ENCODE measurements around the gene WDR76.

The WDR76 gene

DNA sequence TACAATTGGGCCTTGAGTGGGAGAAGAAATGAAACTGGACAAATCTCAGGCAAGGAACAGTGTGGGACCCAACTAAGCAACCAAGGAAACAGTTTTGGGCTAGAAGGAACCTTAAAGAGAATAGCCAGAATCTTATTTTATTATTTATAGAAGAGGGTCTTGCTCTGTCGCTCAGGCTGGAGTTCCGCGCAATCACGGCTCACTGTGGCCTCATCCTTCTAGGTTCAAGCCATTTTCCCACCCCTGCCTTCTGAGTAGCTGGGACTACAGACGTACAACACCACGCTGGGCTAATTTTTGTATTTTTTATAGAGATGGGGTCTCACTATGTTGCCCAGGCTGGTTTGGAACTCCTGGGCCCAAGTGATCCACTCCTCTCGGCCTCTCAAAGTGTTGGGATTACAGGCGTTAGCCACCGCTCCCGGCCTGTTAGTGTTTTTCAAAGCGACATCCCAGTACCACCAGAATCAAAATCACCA is 734 bp upstream of the WDR76 start:
- TF ChIP-seq CREB1 (IDR thresholded peaks at IDR 0.05; ENCODE audit: low read depth) (no peak), TAF1 (IDR thresholded peaks at IDR 0.05; ENCODE audit: low read depth) (no peak), YY1 (IDR thresholded peaks at IDR 0.05; ENCODE audit: low read depth) (no peak), EGR1 (IDR thresholded peaks at IDR 0.05) (no peak), TEAD4 (IDR thresholded peaks at IDR 0.05) (no peak)
- TF ChIP-seq, protein P1, sequence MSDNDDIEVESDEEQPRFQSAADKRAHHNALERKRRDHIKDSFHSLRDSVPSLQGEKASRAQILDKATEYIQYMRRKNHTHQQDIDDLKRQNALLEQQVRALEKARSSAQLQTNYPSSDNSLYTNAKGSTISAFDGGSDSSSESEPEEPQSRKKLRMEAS (IDR thresholded peaks at IDR 0.05): no peak
- TF ChIP-seq, protein P2, sequence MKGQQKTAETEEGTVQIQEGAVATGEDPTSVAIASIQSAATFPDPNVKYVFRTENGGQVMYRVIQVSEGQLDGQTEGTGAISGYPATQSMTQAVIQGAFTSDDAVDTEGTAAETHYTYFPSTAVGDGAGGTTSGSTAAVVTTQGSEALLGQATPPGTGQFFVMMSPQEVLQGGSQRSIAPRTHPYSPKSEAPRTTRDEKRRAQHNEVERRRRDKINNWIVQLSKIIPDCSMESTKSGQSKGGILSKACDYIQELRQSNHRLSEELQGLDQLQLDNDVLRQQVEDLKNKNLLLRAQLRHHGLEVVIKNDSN (IDR thresholded peaks at IDR 0.05): no peak
- TF ChIP-seq, protein P3, sequence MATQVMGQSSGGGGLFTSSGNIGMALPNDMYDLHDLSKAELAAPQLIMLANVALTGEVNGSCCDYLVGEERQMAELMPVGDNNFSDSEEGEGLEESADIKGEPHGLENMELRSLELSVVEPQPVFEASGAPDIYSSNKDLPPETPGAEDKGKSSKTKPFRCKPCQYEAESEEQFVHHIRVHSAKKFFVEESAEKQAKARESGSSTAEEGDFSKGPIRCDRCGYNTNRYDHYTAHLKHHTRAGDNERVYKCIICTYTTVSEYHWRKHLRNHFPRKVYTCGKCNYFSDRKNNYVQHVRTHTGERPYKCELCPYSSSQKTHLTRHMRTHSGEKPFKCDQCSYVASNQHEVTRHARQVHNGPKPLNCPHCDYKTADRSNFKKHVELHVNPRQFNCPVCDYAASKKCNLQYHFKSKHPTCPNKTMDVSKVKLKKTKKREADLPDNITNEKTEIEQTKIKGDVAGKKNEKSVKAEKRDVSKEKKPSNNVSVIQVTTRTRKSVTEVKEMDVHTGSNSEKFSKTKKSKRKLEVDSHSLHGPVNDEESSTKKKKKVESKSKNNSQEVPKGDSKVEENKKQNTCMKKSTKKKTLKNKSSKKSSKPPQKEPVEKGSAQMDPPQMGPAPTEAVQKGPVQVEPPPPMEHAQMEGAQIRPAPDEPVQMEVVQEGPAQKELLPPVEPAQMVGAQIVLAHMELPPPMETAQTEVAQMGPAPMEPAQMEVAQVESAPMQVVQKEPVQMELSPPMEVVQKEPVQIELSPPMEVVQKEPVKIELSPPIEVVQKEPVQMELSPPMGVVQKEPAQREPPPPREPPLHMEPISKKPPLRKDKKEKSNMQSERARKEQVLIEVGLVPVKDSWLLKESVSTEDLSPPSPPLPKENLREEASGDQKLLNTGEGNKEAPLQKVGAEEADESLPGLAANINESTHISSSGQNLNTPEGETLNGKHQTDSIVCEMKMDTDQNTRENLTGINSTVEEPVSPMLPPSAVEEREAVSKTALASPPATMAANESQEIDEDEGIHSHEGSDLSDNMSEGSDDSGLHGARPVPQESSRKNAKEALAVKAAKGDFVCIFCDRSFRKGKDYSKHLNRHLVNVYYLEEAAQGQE (IDR thresholded peaks at IDR 0.05; ENCODE audit: low read depth): no peak

DNA sequence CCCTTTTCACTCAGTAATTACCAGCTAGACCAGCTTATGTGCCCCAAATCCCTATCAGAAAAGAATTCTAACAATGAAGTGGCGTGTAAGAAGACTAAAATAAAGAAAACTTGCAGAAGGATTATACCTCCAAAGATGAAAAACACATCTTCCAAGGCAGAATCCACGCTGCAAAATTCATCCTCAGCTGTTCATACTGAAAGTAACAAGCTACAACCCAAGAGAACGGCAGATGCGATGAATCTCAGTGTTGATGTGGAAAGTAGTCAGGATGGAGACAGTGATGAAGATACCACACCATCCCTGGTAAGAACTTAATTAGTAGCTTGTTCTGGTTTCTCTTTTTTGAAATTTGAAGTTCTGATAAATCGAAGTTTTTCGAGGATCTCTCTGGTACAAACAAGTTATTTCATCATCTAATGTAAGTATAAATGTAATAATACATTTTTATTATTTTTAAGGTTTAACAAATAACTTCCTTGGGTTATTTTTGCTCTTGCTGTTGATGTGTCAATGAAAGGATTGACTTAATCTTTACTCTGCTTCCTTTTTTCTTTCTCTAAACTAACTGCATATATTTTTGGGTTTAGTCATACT is 1.4 kb downstream of the WDR76 start:
- no peak for TF ChIP-seq EGR1 (IDR thresholded peaks at IDR 0.05)
- TF ChIP-seq FOXM1 (IDR thresholded peaks at IDR 0.05; ENCODE audit: borderline replicate concordance, low read depth): no peak
- no peak for TF ChIP-seq TAF1 (IDR thresholded peaks at IDR 0.05; ENCODE audit: low read depth)
- TF ChIP-seq, protein P3 (IDR thresholded peaks at IDR 0.05; ENCODE audit: low read depth): no peak
- TF ChIP-seq TEAD4 (IDR thresholded peaks at IDR 0.05): no peak
- TF ChIP-seq CREB1 (IDR thresholded peaks at IDR 0.05; ENCODE audit: low read depth): no peak
- no peak for TF ChIP-seq CEBPB (IDR thresholded peaks at IDR 0.05)
- no peak for TF ChIP-seq TCF12 (IDR thresholded peaks at IDR 0.05; ENCODE audit: low read depth)
- no peak for TF ChIP-seq YY1 (IDR thresholded peaks at IDR 0.05; ENCODE audit: low read depth)
- TF ChIP-seq, protein P2 (IDR thresholded peaks at IDR 0.05): no peak
- TF ChIP-seq RAD21 (IDR thresholded peaks at IDR 0.05; ENCODE audit: low read depth): no peak
- TF ChIP-seq EP300 (IDR thresholded peaks at IDR 0.05; ENCODE audit: borderline replicate concordance): no peak
- TF ChIP-seq, protein P1 (IDR thresholded peaks at IDR 0.05): no peak
- no peak for TF ChIP-seq ZBTB7A (IDR thresholded peaks at IDR 0.05; ENCODE audit: low read depth)
- TF ChIP-seq NFIC (IDR thresholded peaks at IDR 0.05): no peak

DNA sequence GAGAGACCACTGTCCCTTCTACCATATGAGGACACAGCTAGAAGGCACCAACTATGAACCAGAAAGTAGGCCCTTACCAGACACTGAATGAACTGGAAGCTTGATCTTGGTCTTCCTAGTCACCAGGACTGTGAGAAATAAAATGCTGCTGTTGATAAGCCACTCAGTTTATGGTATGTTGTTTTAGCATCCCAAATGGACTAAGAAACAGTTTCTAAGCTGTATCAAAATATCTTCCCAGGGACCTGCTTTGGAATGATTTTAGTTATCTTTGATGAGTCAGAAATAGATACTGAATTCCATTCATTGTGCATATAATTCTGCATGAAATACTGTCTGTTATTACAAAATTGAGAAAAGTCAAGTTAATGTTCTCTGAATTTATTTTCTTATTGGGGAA is 18.6 kb downstream of the WDR76 start:
- no peak for TF ChIP-seq EGR1 (IDR thresholded peaks at IDR 0.05)
- TF ChIP-seq TAF1 (IDR thresholded peaks at IDR 0.05; ENCODE audit: low read depth): no peak
- no peak for TF ChIP-seq EP300 (IDR thresholded peaks at IDR 0.05; ENCODE audit: borderline replicate concordance)
- TF ChIP-seq CREB1 (IDR thresholded peaks at IDR 0.05; ENCODE audit: low read depth): no peak
- TF ChIP-seq, protein P3 (IDR thresholded peaks at IDR 0.05; ENCODE audit: low read depth): no peak

DNA sequence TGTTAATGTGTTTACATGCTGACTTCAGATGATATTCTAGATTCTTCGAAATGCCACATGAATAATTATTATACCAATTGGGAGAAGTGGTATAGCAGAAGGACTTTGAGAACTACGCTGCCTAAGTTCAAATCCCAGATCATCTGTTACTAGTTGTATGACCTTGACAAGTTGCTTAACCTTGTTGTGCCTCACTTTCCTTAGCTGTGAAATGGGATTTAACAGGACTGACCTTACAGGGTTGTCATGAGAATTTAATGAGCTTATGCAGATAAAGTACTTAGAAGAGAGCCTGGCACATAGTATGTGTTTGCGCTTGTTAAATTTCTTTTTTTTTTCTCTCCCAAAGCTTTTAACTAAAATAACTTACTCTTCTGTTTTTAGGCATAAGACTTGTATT is 24.4 kb downstream of the WDR76 start:
- no peak for TF ChIP-seq TCF12 (IDR thresholded peaks at IDR 0.05; ENCODE audit: low read depth)
- no peak for TF ChIP-seq TEAD4 (IDR thresholded peaks at IDR 0.05)
- TF ChIP-seq, protein P1 (IDR thresholded peaks at IDR 0.05): no peak
- TF ChIP-seq FOXM1 (IDR thresholded peaks at IDR 0.05; ENCODE audit: borderline replicate concordance, low read depth): no peak
- TF ChIP-seq RAD21 (IDR thresholded peaks at IDR 0.05; ENCODE audit: low read depth): no peak
- TF ChIP-seq, protein P2 (IDR thresholded peaks at IDR 0.05): no peak
- no peak for TF ChIP-seq CREB1 (IDR thresholded peaks at IDR 0.05; ENCODE audit: low read depth)
- TF ChIP-seq, protein P3 (IDR thresholded peaks at IDR 0.05; ENCODE audit: low read depth): no peak
- no peak for TF ChIP-seq EP300 (IDR thresholded peaks at IDR 0.05; ENCODE audit: borderline replicate concordance)
- no peak for TF ChIP-seq YY1 (IDR thresholded peaks at IDR 0.05; ENCODE audit: low read depth)
- no peak for TF ChIP-seq CEBPB (IDR thresholded peaks at IDR 0.05)
- no peak for TF ChIP-seq TAF1 (IDR thresholded peaks at IDR 0.05; ENCODE audit: low read depth)
